Hematopoietic multipotent progenitor cell treated with erythropoietin and hydrocortisone succinate and interleukin-3 and kit ligand, for 15 days (in vitro differentiated cells): ENCODE data around the gene DEFB124.

Experiments used
- DNase-seq: peaks from one replicate; pipeline ENCODE4 v3.0.0-alpha.2; 2015; ENCODE audit warnings: low spot score

The DEFB124 gene

DNA sequence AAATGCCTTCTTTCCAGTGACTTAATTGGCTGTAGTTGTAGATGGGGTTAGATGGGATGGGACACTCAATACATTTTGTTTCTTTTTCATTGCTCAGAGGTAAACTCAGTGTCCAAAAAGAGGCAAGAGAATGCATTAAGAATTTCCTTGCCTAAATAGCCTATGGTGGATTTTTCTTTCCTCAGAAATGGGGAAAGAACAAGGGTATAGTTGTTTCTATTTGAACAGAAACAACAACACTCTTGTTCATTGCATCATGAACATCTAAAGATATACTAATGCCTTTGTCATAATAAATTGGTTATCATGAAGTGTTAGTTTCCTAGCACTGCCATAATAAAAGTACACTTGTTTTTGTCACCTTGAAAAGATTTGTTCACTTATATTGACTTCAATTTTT, 49.1 kb downstream of the DEFB124 start:
- DNase-seq, result no peak

DNA sequence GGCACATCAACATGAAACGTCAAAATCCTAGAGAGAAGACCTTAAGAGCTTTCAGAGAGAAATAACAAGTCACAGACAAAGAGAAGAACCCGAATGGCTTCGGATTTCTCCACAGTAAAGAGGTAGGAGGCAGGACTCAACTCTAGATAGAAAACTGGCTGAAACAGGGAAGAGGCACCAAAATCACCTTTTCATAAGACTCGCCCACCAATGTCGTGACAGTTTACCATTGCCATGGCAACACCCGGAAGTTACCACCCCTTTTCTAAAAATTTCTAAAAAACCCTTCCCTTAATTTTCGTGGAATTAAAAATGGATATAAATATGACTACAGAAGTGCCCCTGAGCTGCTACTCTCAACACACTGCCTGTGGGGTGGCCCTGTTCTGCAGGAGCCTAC, 56.6 kb downstream of the DEFB124 start:
- DNase-seq, result no peak

DNA sequence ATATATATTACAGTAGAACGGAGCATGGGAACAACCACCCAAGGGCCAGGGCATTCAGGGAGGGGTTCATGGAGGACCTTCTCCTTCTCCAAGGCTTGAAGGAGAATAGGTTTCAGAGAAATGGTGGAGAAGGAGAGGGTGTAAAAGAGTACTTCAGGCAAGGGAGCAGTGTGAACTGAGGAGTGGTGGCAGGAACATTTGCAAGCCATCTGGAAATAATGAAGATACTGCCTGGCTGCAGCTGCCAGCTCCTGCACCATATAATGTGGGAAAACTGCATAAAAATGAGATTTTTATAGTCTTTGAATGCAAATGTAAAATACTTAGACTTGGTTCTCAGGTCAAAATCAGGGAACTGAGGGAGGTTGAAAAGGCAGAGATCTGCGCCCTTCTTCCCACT, 59.3 kb downstream of the DEFB124 start:
- no peak for DNase-seq
